Measurements from ENCODE around the gene SPINDOC.
"Not testable (repeated sequence)": the region's sequence is repeated elsewhere in the genome, so short reads cannot be mapped to it uniquely, and the experiment has no call there.

Gene SPINDOC

DNA sequence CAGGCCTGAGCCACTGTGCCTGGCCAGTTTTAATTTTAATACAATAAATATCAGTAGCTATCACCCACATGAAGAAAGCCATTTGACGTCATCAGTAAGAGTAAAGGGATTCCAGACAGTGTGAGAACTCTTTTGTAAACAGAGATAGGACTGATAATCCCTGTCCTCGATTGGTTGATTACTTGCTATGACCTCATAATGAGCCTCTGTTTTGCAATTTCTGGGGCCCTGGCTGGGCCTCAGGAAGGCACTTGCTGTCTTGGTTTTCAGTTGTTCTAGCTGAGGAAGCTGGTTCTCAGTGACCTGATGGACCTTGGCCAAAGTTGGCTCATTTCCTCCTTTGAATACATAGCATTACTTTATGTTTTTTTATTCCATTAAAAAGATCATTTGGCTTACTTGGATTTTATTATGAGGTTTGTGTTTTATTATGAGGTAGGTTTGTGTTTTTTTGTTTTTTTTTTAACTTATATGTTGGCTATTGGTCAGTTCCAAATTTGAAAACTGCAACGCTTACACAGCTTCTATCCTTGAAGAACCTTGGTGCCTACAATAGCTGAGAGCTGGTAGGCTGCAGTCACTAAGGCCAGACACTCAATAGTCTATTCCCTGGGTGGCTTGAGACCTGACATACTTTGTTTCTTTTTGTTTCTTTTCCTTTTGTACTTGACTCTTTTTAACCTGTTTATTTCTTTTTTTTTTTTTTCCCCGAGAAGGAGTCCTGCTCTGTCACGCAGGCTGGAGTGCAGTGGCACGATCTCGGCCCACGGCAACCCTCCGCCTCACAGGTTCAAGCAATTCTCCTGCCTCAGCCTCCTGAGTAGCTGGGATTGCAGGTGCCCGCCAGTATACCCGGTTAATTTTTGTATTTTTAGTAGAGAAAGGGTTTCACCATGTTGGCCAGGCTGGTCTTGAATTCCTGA is 45.6 kb downstream of the SPINDOC start:
- DNase-seq, result no peak

DNA sequence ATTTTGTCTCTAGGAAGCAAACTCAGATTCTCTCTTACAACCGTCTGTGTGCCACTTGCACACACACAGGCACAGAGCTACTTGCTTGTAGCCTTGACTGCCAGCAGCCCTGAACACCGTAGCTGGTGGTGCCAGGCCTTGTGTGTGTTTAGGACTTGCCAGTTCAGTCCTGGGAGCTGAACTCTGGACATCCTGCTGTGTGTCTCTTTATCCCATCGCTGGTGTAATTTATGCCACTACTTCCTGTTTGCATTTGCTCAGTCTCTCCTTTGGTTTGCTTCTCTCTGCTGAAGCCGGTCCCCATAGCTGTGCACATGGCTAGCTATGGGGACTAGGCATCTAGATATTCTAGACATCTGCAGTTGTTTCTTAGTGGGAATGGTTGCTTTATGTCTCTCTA is 49.7 kb downstream of the SPINDOC start:
- DNase-seq, result no peak

DNA sequence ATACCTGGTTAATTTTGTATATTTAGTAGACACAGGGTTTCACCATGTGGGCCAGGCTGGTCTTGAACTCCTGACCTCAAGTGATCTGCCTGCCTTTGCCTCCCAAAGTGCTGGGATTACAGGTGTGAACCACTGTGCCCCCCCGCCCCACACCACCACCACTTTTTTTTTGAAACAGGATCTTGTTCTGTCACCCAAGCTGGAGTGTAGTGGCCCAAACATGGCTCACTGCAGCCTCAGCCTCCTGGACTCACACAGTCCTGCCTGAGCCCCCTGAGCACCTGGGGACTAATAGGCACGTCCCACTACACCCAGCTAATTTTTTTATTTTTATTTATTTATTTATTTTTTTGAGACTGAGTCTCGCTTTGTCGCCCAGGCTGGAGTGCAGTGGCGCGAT is 50.4 kb downstream of the SPINDOC start:
- DNase-seq, result not testable (repeated sequence)

DNA sequence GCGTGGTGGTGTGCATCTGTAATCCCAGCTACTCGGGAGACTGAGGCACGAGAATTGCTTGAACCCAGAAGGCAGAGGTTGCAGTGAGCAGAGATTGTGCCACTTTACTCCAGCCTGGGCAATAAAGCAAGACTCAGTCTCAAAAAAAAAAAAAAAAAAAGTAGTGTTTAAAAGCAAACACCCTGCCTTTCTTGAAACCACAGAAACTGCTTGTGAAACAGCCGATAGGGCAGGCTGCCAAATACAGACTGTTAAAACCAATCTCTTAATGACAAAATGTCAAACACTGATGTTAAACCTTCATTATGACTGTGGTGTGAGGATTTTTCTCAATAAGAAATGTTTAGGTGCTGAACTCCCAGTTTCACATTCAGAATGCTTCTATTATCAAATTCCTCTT is 53.0 kb downstream of the SPINDOC start:
- no peak for DNase-seq

DNA sequence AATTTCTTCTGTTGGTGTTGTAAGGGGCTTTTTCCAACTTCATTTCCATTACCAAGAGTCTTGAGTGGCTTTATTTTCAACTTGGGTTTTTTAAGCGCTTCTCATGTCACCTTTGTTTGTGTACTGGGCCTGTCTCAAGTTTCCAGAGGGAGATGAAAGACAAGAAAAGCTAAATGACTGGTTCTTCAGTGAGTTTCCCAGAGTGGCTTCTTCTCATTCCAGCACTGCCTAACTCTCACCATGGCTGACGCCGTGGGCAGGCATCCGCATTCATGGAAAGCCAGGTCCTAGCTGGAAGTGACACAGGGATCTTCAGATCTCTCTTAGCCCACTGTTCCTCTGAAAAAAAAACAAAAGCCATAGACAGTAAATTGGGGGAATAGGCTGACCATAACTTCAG is 54.3 kb downstream of the SPINDOC start:
- no peak for DNase-seq

DNA sequence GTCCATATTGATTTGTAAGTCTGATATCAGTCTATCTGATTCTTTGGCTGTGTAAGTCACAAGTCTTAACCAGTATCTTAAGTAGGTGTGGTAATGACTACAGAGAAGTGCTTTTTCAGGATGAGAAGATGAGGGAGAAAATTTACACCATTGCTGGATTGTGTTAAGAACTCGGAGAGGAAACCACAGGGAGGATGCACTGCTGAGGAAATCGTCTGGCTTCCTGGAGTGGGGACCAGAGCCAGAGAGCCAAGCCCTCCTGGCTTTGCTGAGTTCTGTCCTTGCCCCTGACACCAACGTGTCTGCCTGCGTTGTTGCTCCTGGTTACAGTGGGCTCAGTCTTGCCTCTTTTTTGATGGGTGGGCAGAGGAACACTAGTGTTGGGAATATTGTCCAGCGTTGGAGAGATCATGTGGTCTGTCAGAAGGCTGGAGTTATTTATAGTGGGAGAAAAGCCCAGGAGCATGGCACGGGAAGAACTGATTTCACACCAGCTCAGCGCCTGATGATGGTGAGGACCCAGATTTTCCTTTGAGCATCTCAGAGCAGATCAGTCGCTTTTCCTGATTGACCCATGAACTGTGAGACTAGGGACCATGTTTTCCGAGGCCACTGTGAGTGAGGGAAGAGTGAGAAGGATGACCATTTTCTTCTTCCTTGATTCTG is 55.3 kb downstream of the SPINDOC start:
- no peak for DNase-seq

DNA sequence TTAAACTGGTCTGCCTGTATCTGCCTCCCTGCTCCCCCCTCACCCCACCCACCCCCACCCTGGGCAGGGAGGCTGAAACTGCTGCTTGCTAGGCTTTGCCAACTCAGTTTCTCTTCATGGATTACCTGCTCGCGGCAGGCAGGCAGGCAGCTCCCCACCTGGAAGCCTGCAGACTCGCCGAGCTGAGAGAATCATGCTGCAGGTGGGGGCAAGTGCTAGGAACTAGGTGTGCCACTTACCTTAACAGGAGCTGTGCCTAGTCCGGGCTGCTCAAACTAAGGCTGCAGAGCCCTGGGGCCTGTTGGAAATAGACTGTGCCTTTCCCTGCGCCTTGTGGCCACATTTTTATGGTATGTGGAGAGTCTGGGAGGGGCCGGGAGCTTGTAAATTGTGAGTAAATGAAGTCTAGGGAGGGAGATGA is 55.9 kb downstream of the SPINDOC start:
- no peak for DNase-seq

DNA sequence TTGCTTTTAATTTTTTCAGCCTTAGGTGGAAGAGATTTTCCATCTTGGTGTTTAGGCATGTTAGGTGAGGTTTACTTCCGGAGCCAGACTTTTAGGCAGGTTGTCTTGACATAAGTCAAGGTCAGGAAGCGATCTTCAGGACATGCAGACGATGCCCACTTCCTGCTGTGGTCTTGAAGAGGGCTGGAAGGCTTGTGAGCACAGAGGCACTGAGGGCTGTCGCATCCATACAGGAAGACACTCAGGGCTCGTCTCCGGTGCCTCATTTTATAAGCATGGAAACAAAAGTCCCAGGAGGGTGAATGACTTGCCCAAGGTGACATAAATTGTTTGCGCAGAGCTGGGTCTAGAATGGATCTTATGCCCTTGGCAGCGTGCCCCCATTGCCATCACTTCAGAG is 56.4 kb downstream of the SPINDOC start:
- no peak for DNase-seq

DNA sequence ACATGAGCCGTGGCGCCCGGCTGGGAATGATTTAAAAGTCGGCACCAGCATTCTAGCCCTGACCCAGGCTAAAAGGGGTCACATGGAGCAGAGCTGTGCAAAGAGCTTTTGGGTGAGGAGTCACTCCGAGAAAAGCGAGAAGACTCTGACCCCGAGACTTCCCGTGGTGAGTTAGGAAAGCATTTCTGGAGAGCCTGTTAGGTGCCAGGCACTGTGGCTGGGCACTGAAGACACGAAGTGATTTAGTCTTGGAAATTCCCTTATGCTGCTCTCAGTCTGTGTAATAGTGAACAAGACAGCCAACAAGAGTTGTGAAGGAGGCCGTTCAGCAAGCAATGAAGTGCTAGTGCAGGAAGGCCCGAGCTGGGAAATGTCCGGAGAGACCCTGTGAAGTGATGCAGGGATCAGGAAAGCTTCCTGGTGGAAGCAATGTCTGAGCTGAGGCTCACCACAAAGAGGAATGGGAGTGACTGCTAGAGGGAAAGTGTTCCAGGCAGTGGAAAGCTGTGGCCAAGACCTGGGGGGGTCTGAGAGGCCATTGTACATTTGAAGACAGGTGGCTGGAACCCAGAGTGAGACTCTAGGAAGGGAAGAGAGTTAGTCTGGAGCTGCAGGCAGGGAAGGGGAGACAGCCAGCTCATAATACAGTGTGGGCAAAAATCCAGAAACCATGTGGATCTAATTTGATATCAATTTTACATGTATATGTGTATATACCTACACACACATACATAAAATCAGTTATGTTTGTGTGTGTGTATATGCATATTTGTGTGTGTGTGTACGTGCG is 57.3 kb downstream of the SPINDOC start:
- peak; percentile 31 for DNase-seq

DNA sequence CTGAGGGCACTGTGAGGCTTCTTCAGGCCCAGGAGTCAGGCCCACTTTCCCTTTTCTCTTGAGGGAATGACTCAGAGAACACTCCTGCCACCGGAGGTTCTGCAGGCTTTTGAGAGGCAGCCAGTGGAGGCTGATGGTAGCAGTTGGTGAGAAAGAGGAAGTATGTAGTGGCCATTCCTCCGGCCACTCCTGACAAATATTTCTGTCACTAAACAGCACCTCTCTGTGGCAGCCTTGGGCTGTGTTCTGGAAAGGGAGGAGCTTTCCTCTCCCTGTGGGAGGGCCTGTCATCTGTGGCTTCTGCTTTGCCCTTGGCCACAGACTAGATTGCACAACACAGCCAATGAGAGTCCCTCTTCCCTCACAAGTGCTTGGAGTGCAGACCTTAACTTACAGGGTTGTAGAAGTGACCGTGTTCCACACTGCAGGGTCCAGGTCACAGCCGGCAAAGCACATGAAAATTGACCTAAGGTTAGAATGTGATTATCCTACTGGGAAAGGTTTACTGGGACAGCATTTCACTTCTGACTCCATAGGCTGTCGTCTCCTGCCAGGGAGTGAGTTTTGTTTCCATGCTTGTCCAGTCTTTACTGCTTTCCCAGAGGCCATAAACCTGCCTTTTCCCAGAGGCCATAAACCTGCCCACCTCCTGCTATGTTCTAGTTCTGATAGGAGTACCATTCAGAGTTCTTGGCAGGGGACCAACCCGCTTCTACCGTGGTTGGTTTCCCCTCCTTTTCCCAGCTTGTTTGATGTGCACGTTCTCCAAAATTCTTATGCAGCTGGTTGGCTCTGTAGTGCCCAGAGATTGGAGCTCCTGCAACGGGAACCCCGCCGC is 58.9 kb downstream of the SPINDOC start:
- DNase-seq, result peak; percentile 74

DNA sequence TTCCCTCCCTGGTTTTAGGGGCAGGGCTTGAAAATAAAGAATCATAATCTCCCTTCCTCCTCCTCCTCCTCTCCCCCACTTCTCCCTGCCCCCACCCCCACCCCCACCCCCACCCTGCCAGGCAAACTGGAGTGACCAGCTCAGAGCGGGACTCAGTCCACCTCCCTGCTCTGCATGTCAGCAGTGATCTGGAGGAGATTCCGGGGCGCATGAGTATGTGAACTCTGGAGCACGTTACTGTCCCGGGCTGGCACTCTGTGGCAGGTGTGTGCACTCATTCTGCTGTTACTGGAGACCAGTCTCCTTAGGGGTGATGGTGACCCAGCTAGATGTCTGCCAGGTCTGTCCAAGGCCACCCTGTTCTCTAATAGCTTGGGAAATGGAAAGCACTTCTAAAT is 59.5 kb downstream of the SPINDOC start:
- no peak for DNase-seq

DNA sequence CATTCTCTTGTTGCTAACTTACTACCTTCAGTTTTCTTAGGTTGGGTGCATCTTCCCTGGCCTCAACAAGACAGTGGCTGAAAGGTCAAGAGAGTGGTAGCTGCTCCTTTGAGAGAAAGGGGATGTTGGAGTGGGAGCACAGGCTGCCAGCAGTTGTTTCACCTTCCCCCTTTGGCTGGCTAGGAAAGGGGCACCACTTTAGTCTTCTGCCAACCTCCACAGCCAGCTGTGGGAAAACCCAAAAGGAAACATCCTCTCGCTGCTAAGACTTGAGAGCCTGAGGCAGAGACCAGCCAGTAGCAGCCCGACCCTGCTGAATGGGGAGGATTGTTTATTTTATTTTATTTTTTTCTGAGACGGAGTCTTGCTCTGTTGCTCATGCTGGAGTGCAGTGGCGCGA is 60.1 kb downstream of the SPINDOC start:
- DNase-seq, result no peak

DNA sequence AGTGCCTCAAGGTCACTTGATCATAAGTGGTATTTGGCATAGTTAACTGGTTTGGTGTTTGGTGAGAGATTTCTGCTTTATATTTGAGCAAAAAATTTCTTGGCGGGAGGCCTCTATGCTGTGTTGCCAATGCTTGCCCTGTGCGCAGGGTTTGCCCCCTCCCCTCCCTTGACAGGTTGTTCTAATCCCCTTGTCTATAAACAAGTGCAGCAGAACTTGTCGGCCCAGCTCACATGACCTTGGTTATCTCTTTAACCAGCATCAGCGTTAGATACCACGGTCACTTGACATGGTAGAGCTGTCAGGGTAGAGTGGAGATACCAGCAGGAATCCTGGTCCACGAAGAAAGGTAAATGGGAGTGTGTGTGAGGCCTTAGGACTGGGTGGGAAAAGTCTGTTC is 61.3 kb downstream of the SPINDOC start:
- DNase-seq, result no peak

DNA sequence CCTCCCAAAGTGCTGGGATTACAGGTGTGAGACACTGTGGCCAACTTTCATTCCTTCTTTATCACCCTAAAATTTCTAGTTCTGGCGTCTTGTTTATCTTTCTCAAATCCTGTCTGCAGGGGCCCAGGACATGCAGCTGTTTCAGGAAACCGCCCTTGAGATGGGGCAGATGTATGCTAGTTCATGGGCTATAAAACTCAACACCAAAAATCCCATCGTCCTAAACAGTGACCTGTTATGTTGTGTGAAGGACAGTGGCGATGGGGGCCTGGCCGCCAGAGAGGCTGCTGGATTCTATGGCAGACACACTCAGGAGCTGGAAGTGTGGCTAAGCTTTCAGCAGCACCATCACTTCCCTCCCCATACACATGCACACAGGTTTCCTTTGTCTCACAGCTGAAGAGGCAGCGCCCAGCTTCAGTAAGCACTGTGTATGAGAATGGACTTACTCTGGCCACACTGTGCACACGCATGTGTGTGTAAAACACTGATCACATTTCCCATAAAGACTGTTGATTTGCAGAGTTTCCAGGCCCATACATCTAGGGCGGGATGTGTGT is 62.3 kb downstream of the SPINDOC start:
- DNase-seq, result no peak

DNA sequence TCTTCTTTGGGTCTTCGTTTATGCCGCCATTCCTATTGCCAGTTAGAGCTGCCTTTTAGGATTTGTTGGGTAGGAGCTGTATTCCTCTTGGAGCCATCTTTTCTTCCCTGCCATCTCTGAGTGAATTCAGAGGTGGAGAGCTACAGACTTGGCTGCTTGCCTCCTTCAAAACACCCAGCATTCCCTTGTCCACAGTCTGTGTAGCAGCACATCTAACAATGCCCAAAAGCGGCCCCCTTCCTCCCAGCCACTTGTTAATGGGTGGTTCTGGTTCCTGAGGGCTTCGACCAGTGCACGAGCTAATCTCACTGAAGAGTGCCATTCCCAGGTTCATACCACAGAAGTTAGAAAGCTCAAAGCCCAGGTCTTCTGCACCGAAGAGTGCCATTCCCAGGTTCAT is 63.4 kb downstream of the SPINDOC start:
- DNase-seq, result no peak

Measured in right hindlimb (tissue), 1 donor.